Lower lobe of right lung (tissue), 2 donors: ENCODE results near the gene ATG3. TPM values are rescaled to one million over a fixed set of nuclear protein-coding genes. Genes with fewer than 3 reads are reported as not detected.
"Not testable (repeated sequence)": the region's sequence is repeated elsewhere in the genome, so short reads cannot be mapped to it uniquely, and the experiment has no call there.

ENCODE experiments used
- ATAC-seq, 2 donors: fragments of 200-7000 bp; cut with Tn5 transposase; one replicate each; pipeline ENCODE4 v1.9.1; 2020 to 2022; ENCODE audit warnings: mild to moderate bottlenecking in 2 of 2, moderate library complexity in 2 of 2
- DNase-seq: peaks from one replicate; pipeline ENCODE4 v3.0.0-alpha.2; 2020
- H3K27ac ChIP-seq: fragments of 200-600 bp; one replicate; pipeline ENCODE4 v1.8.0; 2022
- H3K27me3 ChIP-seq: fragments of 200-600 bp; one replicate; pipeline ENCODE4 v1.8.0; 2022; ENCODE audit warnings: low read depth
- H3K36me3 ChIP-seq: fragments of 200-600 bp; one replicate; pipeline ENCODE4 v1.8.0; 2022; ENCODE audit warnings: mild to moderate bottlenecking
- H3K4me1 ChIP-seq: fragments of 200-600 bp; one replicate; pipeline ENCODE4 v1.8.0; 2022
- H3K4me3 ChIP-seq: fragments of 200-600 bp; one replicate; pipeline ENCODE4 v1.8.0; 2022; ENCODE audit warnings: mild to moderate bottlenecking
- H3K9me3 ChIP-seq: fragments of 200-600 bp; one replicate; pipeline ENCODE4 v1.8.0; 2022
- intact Hi-C: fragments of 100-400 bp; cut with DNase I; formaldehyde crosslinking; loops from one replicate; pipeline ENCODE4 v1.11.0; 2022
- total RNA-seq: library from RNA; stranded (reverse); fragmentation: NEBNext Ultra II Directional; extraction: Animal tissue kit (Norgen Biotek cat#: 25700); gene quantifications from one replicate; pipeline ENCODE4 v1.2.1, GENCODE V29; 2021
- TF ChIP-seq, protein P1 (sequence below): fragments of 200-600 bp; IDR thresholded peaks from one replicate; pipeline ENCODE4 v1.8.0; 2022; ENCODE audit warnings: antibody characterized with exemption, mild to moderate bottlenecking
- donor health status: DM: no; HTN: yes; CAD: no; lungs with severe emphysema.

The ATG3 gene
- total RNA-seq, 1 donor from 2014 or later: 58.4 TPM

DNA sequence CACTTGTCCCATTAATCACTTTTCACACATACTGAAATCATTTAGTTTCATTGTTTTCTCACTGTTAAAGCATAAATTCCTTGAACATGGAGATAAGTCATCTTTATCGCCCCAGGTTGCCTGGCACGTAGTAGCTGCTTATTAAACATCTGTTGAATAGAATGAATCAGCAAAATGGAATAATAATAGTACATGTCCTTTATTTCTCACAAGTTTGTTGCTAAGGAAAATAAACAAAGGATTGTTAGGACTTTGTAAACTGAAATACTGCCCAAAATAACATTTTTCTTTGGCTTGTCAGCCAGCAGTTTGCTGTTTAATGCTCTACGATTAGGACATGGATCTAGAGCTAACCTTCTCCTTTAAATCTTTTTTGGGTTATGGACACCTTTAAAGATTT is 17.9 kb upstream of the ATG3 start:
- DNase-seq (no peak), ATAC-seq (no peak)
- Histone ChIP-seq H3K27me3 (no peaks in the 10 kb centered on the region), H3K27ac (no peak overlapping the region), H3K9me3 (no peaks in the 10 kb centered on the region), H3K36me3 (peaks cover 71% of the 10 kb centered on the region), H3K4me1 (no peaks in the 10 kb centered on the region), H3K4me3 (no peak overlapping the region)
- TF ChIP-seq, protein P1, sequence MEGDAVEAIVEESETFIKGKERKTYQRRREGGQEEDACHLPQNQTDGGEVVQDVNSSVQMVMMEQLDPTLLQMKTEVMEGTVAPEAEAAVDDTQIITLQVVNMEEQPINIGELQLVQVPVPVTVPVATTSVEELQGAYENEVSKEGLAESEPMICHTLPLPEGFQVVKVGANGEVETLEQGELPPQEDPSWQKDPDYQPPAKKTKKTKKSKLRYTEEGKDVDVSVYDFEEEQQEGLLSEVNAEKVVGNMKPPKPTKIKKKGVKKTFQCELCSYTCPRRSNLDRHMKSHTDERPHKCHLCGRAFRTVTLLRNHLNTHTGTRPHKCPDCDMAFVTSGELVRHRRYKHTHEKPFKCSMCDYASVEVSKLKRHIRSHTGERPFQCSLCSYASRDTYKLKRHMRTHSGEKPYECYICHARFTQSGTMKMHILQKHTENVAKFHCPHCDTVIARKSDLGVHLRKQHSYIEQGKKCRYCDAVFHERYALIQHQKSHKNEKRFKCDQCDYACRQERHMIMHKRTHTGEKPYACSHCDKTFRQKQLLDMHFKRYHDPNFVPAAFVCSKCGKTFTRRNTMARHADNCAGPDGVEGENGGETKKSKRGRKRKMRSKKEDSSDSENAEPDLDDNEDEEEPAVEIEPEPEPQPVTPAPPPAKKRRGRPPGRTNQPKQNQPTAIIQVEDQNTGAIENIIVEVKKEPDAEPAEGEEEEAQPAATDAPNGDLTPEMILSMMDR: no peak
- intact Hi-C loops: no loop called here

DNA sequence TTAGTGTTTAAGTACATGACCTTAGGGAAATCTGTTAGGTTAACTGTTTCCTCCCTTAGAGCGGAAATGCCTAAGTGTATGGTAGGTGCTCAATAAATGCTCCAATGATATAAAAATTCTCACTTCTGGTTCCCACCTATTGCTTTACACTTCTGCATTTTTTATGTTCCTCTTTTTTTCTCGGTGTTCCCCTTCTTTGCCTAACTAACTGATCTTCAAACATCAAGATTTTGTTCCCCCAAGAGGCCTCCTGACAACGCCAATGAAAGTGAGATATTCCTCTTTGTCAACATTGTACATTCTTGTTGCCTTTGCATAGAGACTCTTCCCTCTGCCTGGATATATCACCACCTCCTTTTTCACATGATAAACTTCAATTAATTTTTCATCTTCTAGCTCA is 17.5 kb upstream of the ATG3 start:
- TF ChIP-seq, protein P1: no peak
- H3K9me3 ChIP-seq: no peaks in the 10 kb centered on the region
- no peaks in the 10 kb centered on the region for H3K27me3 ChIP-seq
- H3K4me1 ChIP-seq: no peaks in the 10 kb centered on the region
- H3K36me3 ChIP-seq: peaks cover 71% of the 10 kb centered on the region
- H3K27ac ChIP-seq: no peak overlapping the region
- DNase-seq (no peak), ATAC-seq (peak in 1 of 2 donors; percentile 21)
- H3K4me3 ChIP-seq: no peak overlapping the region
- intact Hi-C loops: no loop called here

DNA sequence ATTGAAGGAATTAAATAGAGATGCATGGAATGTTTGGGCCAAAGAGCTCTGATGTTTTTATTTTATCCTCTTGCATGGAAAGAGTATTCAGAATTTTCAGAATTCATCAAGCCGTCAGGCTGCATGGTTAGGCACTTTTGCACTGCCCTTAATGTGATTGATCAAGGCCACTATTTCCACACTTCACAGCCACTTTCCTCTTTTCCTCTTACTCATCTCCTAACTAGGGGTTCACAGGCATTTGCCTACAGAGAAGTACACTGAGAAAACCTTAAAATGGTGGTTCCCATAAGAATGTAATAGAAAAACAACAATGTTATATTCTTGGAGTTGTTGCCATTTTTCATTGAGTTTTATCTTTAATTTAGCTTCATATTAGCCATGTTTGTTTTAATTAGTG is 10.9 kb upstream of the ATG3 start:
- ATAC-seq: no peak
- Histone ChIP-seq H3K36me3 (peaks cover 77% of the 10 kb centered on the region), H3K27me3 (no peaks in the 10 kb centered on the region), H3K9me3 (no peaks in the 10 kb centered on the region), H3K4me1 (peaks cover 4% of the 10 kb centered on the region), H3K4me3 (no peak overlapping the region), H3K27ac (no peak overlapping the region)
- DNase-seq: no peak
- TF ChIP-seq, protein P1: no peak
- intact Hi-C loops: no loop called here

DNA sequence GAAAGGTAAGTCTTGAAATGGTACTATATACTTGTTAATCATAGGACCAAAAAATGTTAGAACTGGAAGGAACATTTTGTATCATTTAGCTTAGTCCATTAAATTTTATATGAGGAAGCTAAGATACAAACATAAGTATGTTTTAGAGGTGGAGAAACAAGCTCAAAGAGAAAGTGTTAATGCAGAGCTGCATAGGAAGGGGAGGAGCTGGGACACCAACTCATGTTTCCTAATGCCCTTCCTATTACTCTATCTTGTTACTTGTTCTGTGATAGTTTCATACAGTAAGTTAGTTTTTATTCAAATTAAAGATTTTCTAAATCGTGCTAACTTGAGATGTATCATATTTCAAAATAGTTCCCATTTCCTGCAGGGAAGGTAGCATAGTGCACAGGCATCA is 7.5 kb upstream of the ATG3 start:
- Histone ChIP-seq H3K4me1 (peaks cover 5% of the 10 kb centered on the region), H3K27me3 (no peaks in the 10 kb centered on the region), H3K36me3 (peaks cover 72% of the 10 kb centered on the region), H3K27ac (no peak overlapping the region), H3K9me3 (no peaks in the 10 kb centered on the region), H3K4me3 (no peak overlapping the region)
- DNase-seq: no peak
- TF ChIP-seq, protein P1: no peak
- intact Hi-C loops: no loop called here
- ATAC-seq: no peak

DNA sequence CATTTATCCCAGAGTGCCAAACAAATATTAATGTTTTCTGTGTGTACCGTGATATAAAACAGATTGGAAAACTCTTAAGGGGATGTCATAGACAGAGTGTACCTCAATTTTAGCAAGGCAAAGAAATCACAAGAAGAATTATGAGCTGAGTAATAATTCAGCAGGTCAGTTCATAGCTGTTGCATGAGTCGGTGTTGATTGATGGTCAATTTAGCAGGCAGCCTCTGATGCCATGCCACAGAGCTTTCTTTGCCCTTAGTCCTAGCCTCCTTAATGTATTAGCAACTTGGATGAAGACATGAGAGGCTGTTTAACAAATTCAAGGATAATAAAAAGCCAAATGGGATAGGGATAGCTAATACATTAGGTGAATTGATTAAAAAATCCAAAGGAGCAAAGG is 6.9 kb upstream of the ATG3 start:
- Histone ChIP-seq H3K9me3 (no peaks in the 10 kb centered on the region), H3K4me3 (no peak overlapping the region), H3K4me1 (peaks cover 11% of the 10 kb centered on the region), H3K27ac (no peak overlapping the region), H3K27me3 (no peaks in the 10 kb centered on the region), H3K36me3 (peaks cover 66% of the 10 kb centered on the region)
- TF ChIP-seq, protein P1: no peak
- ATAC-seq (no peak), DNase-seq (no peak)
- intact Hi-C loops: no loop called here

DNA sequence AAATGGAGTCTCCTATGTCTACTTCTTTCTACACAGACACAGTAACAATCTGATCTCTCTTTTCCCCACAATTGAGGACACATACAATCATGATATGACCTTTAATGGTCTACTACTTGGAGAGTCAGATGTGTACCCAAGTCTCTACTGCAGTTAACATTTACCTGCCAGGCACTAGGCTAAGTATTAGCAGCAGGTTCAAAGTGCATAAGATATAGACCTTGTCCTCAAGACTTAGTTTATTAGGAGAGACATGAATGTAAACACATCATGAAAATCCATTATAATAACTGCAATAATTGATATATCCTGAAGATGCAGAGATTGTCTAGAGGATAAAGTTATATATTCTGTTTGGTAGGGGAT is 3.2 kb upstream of the ATG3 start:
- H3K4me1 ChIP-seq: peaks cover 25% of the 10 kb centered on the region
- DNase-seq: no peak
- H3K27ac ChIP-seq: no peak overlapping the region
- ATAC-seq: no peak
- TF ChIP-seq, protein P1: no peak
- intact Hi-C loops: no loop called here
- H3K4me3 ChIP-seq: no peak overlapping the region
- peaks cover 37% of the 10 kb centered on the region for H3K36me3 ChIP-seq
- H3K9me3 ChIP-seq: no peaks in the 10 kb centered on the region
- H3K27me3 ChIP-seq: no peaks in the 10 kb centered on the region

DNA sequence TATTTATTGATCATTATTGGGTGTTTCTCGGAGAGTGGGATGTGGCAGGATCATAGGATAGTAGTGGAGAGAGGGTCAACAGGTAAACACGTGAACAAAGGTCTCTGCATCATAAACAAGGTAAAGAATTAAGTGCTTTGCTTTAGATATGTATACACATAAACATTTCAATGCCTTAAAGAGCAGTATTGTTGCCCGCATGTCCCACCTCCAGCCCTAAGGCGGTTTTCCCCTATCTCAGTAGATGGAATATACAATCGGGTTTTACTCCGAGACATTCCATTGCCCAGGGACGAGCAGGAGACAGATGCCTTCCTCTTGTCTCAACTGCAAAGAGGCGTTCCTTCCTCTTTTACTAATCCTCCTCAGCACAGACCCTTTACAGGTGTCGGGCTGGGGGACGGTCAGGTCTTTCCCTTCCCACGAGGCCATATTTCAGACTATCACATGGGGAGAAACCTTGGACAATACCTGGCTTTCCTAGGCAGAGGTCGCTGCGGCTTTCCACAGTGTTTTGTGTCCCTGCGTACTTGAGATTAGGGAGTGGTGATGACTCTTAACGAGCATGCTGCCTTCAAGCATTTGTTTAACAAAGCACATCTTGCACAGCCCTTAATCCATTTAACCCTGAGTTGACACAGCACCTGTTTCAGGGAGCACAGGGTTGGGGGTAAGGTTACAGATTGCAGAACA is 2.6 kb upstream of the ATG3 start:
- H3K9me3 ChIP-seq, intact Hi-C loops, H3K27me3 ChIP-seq, H3K4me3 ChIP-seq, H3K27ac ChIP-seq, ATAC-seq: not testable (repeated sequence)
- H3K36me3 ChIP-seq: peaks cover 32% of the 10 kb centered on the region
- H3K4me1 ChIP-seq: peaks cover 31% of the 10 kb centered on the region
- peak; percentile 63 for DNase-seq
